Measurements from ENCODE around the gene COQ8B. TPM values are rescaled to one million over a fixed set of nuclear protein-coding genes. Genes with fewer than 3 reads are reported as not detected.

The COQ8B gene
- total RNA-seq, 4 donors from 2014 or later: 39.2 to 73.0 (median 54.7) TPM

- no peak overlapping the region for H3K4me3 ChIP-seq (replicated peaks in 1 of 3)
- peaks cover 22% of the 10 kb centered on the region in 2 donors for H3K36me3 ChIP-seq
- H3K4me1 ChIP-seq: peaks cover 30 to 38% of the 10 kb centered on the region in 2 donors
- H3K27ac ChIP-seq: peak overlapping the region; percentile 43 to 47 (median 44)
- H3K9me3 ChIP-seq: no peaks in the 10 kb centered on the region
- intact Hi-C loops (cut with DNase I): loop anchor here (5.0 kb wide), 1 partner anchor 48 kb away; no protein-coding TSS in a partner anchor
- WGBS, 2 donors: 78 to 84% methylated on average over 9 of the region's 9 CpGs
- no peak for TF ChIP-seq POLR2A (IDR thresholded peaks at IDR 0.05)
- DNase-seq: no peak
- H3K27me3 ChIP-seq: no peaks in the 10 kb centered on the region
Observed at GRCh38 chr19:40754611-40755247, 38.0 kb upstream of the COQ8B start.

DNA sequence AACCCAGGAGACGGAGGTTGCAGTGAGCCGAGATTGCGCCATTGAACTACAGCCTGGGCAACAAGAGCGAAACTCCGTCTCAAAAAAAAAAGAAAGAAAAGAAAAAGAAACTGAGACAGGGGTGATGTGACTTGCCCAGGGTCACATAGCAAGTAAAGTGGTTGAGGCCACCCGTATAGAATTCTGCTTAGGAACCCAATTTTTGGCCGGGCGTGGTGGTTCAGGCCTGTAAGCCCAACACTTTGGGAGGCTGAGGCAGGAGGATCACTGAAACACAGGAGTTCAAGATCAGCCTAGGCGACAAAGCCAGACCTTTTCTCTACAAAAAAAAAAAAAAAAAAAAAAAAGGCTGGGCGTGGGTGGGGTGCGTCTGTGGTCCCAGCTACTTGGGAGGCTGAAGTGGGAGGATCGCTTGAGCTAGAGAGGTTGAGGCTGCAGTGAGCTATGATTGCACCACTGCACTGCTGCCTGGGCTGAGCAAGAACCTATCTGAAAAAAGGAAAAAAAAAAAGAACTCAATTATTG lies 35.6 kb upstream of the COQ8B start:
- Histone ChIP-seq H3K27ac (no peak overlapping the region), H3K4me1 (peaks cover 38 to 46% of the 10 kb centered on the region in 2 donors), H3K36me3 (peaks cover 0 to 2% of the 10 kb centered on the region in 2 donors), H3K27me3 (no peaks in the 10 kb centered on the region), H3K4me3 (replicated peaks in 1 of 3) (peak overlapping the region in 1 of 3 donors; percentile 62), H3K9me3 (no peaks in the 10 kb centered on the region)
- 81 to 86% methylated on average over 12 of the region's 12 CpGs for WGBS, 2 donors
- TF ChIP-seq CTCF (IDR thresholded peaks at IDR 0.05) (no peak), POLR2A (IDR thresholded peaks at IDR 0.05) (no peak)
- no peak for DNase-seq
- intact Hi-C loops (cut with DNase I): loop anchor here (5.0 kb wide), 1 partner anchor 50 kb away; no protein-coding TSS in a partner anchor

DNA sequence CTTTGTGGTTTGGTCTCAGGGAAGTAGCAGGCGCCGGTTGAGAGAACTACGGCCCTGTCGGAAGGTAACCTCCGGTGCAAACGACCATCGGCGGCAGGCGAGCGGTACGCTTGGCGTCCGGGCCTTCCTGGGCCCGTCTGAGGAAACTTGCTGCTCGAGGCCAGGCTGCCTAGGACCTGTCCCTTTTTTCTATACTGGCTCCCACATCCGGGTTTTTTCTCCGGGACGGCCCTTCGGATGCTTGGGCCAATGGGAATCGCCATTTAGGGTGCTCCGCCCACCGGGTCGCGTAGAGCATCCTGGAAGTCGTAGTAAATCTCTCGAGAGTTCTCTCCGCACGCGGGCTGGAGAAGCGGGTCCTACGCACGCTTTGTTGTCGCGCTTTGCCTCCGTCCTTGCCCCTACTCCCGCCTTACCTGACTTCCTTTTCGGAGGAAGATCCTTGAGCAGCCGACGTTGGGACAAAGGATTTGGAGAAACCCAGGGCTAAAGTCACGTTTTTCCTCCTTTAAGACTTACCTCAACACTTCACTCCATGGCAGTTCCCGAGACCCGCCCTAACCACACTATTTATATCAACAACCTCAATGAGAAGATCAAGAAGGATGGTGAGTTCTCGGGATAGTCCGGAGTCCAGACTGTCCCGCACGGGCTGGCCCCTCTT lies 34.3 kb upstream of the COQ8B start, which contains the start of gene SNRPA:
Gene SNRPA, plus strand, starts transcription at position 330 of the 664 bp plus-strand sequence. Its CDS starts 206 bp downstream, at position 536.
- no peaks in the 10 kb centered on the region for H3K27me3 ChIP-seq
- H3K36me3 ChIP-seq: no peaks in the 10 kb centered on the region
- H3K4me1 ChIP-seq: peaks cover 38 to 46% of the 10 kb centered on the region in 2 donors
- WGBS, 2 donors: 0 to 1% methylated on average over 41 to 44 of the region's 46 CpGs
- H3K27ac ChIP-seq: peak within 1 kb of the TSS; percentile 78 to 95 (median 86)
- H3K9me3 ChIP-seq: no peaks in the 10 kb centered on the region
- DNase-seq: peak; percentile 98
- TF ChIP-seq POLR2A (IDR thresholded peaks at IDR 0.05) (peak in 1 of 2 donors; percentile 86), CTCF (IDR thresholded peaks at IDR 0.05) (no peak)
- intact Hi-C loops (cut with DNase I): loop anchor here (5.0 kb wide), 1 partner anchor 51 kb away; no protein-coding TSS in a partner anchor
- peak within 1 kb of the TSS; percentile 45 to 62 (median 46) for H3K4me3 ChIP-seq (replicated peaks in 1 of 3)

DNA sequence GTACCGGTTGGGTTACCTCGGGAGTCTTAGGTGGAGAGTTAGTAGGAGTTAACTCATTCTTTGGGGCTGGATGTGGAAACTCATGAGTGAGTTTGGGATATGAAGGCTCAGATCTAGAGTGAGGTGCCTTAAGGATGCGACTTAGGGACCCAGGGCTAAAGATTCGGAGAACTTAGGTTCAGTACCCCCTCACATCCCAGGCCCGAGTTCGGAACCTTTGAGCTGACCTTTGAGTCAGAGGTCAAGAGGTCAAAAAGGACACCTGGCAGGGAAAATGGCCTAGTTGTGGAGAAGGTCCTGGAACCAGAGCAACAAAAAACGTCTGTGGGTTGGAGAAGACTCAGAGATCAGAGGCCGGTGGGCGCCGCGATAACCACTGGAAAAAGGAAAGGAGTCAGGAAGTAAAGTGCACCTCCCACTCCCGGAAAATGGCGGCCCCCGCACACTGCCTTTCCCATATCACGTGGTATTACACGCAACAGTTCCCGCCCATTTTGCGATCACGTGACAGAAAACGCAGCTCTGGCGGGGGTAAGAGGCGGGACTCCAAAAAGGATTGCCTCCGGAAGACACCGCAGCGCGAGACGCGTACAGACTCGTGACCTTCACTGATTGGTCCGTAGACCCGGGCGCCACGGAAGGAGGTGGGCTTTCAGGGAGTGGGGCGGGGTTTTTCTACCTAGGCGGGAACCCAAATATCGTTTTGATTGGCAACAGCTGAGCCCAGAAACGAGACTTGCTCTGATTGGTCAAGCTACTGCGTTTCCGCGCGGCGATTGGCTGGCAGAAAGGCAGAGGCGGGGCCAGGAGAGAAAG lies 33.6 kb upstream of the COQ8B start, which contains the start of gene ACTMAP:
Gene ACTMAP, minus strand, starts transcription at position 420 of the 816 bp plus-strand sequence. CDS start 674 bp downstream, outside the sequence.
- Histone ChIP-seq H3K27me3 (no peaks in the 10 kb centered on the region), H3K4me1 (peaks cover 42 to 45% of the 10 kb centered on the region in 2 donors), H3K4me3 (replicated peaks in 1 of 3) (peak within 1 kb of the TSS; percentile 45 to 62 (median 46)), H3K36me3 (no peaks in the 10 kb centered on the region), H3K9me3 (no peaks in the 10 kb centered on the region), H3K27ac (peak within 1 kb of the TSS; percentile 78 to 95 (median 86))
- TF ChIP-seq POLR2A (IDR thresholded peaks at IDR 0.05) (peak; percentile 57 to 87), CTCF (IDR thresholded peaks at IDR 0.05) (peak in 2 of 6 experiments; percentile 13 to 20)
- DNase-seq: peak; percentile 99 to 100
- intact Hi-C loops (cut with DNase I): loop anchor here (5.0 kb wide), 1 partner anchor 52 kb away; no protein-coding TSS in a partner anchor
- 1% methylated on average over 43 of the region's 43 CpGs for WGBS, 2 donors

- Histone ChIP-seq H3K4me1 (peaks cover 33 to 36% of the 10 kb centered on the region in 2 donors), H3K9me3 (no peaks in the 10 kb centered on the region), H3K27ac (no peak overlapping the region), H3K4me3 (replicated peaks in 1 of 3) (no peak overlapping the region), H3K36me3 (no peaks in the 10 kb centered on the region), H3K27me3 (no peaks in the 10 kb centered on the region)
- intact Hi-C loops (cut with DNase I): no loop called here
- WGBS, 2 donors: 85 to 98% methylated on average over 7 of the region's 7 CpGs
- no peak for DNase-seq
- TF ChIP-seq CTCF (IDR thresholded peaks at IDR 0.05): no peak
- TF ChIP-seq POLR2A (IDR thresholded peaks at IDR 0.05): no peak
Observed at GRCh38 chr19:40747536-40747935, 30.9 kb upstream of the COQ8B start.

Data from thyroid gland (tissue), 4 donors.